GM18507 (cell line): Measurements from ENCODE around the gene DNAH11.
"Not testable (repeated sequence)": the region's sequence is repeated elsewhere in the genome, so short reads cannot be mapped to it uniquely, and the experiment has no call there.

ENCODE experiments used
- DNase-seq: peaks from one replicate; pipeline ENCODE4 v3.0.0; 2011; ENCODE audit warnings: low read depth; ENCODE audit not compliant: insufficient read length; ENCODE audit errors: extremely low spot score
- FAIRE-seq: peaks from 2 replicates; lab custom pipeline; 2011; peaks lifted over from hg19 to GRCh38; lab: Jason Lieb, UNC

DNAH11 gene

GRCh38 chr7:21542891-21543527, at the start of gene DNAH11:
DNAH11 (plus strand) TSS chr7:21543039; CDS start chr7:21543246, 207 bp downstream.
- FAIRE-seq (no peak), DNase-seq (no peak)

- FAIRE-seq = no peak
- DNase-seq = no peak
These were observed 47.1 kb upstream of the DNAH11 start for GRCh38 chr7:21495731-21496130.

GRCh38 chr7:21497072-21497471, 45.8 kb upstream of the DNAH11 start:
- FAIRE-seq = no peak
- no peak for DNase-seq

- FAIRE-seq (no peak), DNase-seq (no peak)
These were observed 42.6 kb upstream of the DNAH11 start for GRCh38 chr7:21500117-21500832.

GRCh38 chr7:21504021-21504420, 38.8 kb upstream of the DNAH11 start:
- DNase-seq (no peak), FAIRE-seq (no peak)

GRCh38 chr7:21507627-21508343, 35.1 kb upstream of the DNAH11 start:
- FAIRE-seq = peak; percentile 57

DNA sequence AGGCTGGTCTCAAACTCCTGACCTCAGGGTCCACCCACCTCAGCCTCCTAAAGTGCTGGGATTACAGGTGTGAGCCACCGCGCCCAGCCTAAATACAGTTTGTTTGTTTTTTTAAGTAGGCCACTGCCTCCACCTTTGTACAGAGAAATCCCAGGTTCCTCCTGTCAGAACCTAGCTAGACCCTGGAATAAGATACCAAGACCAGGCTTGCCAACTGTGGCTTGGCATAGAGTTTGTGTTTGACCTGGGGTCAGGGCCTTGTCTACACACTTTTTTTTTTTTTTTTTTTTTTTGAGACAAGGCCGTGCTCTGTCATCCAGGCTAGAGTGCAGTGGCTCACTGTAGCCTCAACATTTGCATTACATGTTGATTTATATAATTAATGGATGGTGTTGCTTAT, 34.3 kb upstream of the DNAH11 start:
- DNase-seq = no peak
- FAIRE-seq = no peak

More at GRCh38 chr7:21507627-21508343, 35.1 kb upstream of the DNAH11 start:
- no peak for DNase-seq

GRCh38 chr7:21514062-21514461, 28.8 kb upstream of the DNAH11 start:
- no peak for FAIRE-seq

GRCh38 chr7:21524680-21525079, 18.2 kb upstream of the DNAH11 start:
- no peak for FAIRE-seq

More at GRCh38 chr7:21514062-21514461, 28.8 kb upstream of the DNAH11 start:
- no peak for DNase-seq

GRCh38 chr7:21526007-21526406, 16.8 kb upstream of the DNAH11 start:
- no peak for DNase-seq
- no peak for FAIRE-seq

More at GRCh38 chr7:21524680-21525079, 18.2 kb upstream of the DNAH11 start:
- DNase-seq = no peak

DNA sequence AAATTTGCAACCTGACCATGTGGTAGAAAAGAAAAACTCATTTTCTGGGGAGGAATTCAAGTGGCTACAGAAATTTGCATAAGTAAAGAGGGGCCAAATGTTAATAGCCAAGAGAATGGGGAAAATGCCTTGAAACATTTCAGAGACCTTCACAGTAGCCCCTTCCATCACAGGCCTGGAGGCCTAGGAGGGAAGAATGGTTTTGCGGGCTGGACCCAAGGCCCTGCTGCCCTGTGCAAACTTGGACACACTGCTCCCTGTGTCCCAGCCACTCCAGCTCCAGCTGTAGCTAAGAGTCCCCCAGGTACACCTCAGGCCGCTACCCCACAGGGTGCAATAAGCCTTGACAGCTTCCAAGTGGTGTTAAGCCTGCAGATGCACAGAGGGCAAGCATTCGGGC, 16.4 kb upstream of the DNAH11 start:
- FAIRE-seq = no peak
- DNase-seq = no peak

- not testable (repeated sequence) for FAIRE-seq, DNase-seq
These were observed 10.4 kb upstream of the DNAH11 start for GRCh38 chr7:21532485-21532884.

DNA sequence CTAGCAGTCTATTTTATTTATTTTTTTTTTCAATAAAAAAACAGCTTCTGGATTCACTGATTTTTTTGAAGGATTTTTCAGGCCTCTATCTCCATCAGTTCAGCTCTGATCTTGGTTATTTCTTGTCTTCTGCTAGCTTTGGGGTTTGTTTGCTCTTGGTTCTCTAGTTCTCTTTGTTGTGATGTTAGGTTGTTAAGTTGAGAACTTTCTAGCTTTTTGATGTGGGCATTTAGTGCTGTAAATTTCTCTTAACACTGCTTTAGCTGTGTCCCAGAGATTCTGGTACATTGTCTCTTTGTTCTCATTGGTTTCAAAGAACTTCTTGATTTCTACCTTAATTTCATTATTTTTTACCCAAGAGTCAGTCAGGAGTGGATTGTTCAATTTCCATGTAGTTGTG, 9.2 kb upstream of the DNAH11 start:
- not testable (repeated sequence) for DNase-seq, FAIRE-seq

- not testable (repeated sequence) for FAIRE-seq, DNase-seq
These were observed 6.3 kb upstream of the DNAH11 start for GRCh38 chr7:21536445-21537118.

DNA sequence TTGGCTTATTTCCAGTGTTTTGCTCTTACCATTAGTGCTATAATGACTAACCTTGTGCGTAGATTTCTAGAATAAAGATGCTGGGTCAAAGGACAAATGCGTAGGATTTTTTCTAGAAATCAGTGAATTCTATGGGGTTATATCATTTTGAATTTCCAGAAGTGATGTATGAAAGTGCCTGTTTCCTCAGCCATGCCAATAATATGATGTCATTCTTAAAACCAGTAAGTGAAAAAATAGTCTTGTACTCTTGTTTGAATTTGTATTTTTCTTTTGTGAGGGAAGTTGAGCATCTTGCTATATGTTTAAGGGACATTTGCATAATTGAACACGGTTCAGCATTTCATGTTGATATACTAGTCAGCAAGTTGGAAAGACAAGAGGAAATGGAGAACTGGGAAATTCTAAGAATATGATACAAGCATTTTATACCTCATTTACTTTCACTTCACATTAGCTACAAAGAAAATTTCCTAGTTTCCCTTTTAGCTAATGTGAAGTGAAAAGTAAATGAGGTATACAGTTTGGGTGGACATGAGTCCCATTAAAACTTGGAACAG, 3.8 kb upstream of the DNAH11 start:
- no peak for FAIRE-seq
- DNase-seq = no peak

GRCh38 chr7:21543528-21544302, 876 bp downstream of the DNAH11 start:
- FAIRE-seq (no peak), DNase-seq (no peak)

DNA sequence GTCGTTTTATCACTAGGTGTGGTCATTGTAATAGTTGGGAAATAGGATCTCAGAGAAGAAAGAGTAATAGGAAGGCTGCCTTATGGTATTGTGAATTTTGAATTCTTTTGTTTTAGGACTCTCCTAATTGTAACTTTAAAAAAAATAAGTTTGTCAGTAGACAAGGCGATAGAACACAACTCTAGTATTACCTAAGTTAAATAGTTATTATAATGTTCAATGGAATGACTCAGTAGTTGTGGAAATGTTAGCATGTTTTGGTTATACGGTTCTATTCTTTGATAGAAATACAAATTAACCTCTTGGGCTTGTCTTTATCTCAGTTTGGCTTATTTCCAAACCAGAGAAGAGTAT, 1.4 kb downstream of the DNAH11 start:
- DNase-seq (no peak), FAIRE-seq (no peak)

GRCh38 chr7:21544715-21545114, 1.9 kb downstream of the DNAH11 start:
- FAIRE-seq (no peak), DNase-seq (no peak)

DNA sequence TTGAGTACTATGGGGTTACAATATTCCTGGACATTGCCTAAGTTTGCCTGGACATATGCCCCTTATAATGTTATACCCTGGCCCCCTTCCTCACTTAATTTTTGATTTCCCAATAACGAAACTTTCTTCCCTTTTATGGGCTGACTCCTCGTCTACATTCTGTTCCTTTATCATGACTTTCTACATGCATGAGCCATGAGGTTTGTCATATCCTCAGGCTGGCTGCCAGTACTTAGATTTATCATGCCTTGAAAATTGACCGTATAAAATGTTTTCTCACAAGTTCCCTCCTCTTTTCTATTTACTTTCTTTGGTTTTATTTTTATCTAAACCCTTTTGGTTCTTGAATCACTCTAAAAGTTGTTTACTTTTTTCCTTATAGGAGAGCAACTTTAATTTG, 4.7 kb downstream of the DNAH11 start:
- DNase-seq (no peak), FAIRE-seq (no peak)
